Liver (tissue), 9 donors: Measurements from ENCODE around the gene TEX53. TPM values are rescaled to one million over a fixed set of nuclear protein-coding genes. Genes with fewer than 3 reads are reported as not detected.

ENCODE experiments used
- DNase-seq: peaks from one replicate; pipeline ENCODE4 v3.0.0-alpha.2; 2017; ENCODE audit warnings: low spot score
- H3K27ac ChIP-seq, 2 donors: one replicate each; pipeline ENCODE4 v1.7.0; 2013; ENCODE audit warnings: inconsistent platforms in 2 of 2, low read length in 2 of 2, control low read depth in 1 of 2, low read depth in 1 of 2, mild to moderate bottlenecking in 1 of 2
- H3K27me3 ChIP-seq, 4 donors: one replicate each; pipeline versions ENCODE4 v1.6.1 to v1.7.0; 2013; ENCODE audit warnings: low read length in 3 of 4, inconsistent platforms in 1 of 4, mild to moderate bottlenecking in 1 of 4, moderate library complexity in 1 of 4; ENCODE audit not compliant: control insufficient read depth in 4 of 4, insufficient read depth in 4 of 4
- H3K36me3 ChIP-seq, 4 donors: one replicate each; pipeline versions ENCODE4 v1.6.1 to v1.7.0; 2013; ENCODE audit warnings: low read length in 3 of 4, mild to moderate bottlenecking in 3 of 4, low read depth in 1 of 4, moderate library complexity in 1 of 4; ENCODE audit not compliant: control insufficient read depth in 4 of 4, insufficient read depth in 3 of 4
- H3K4me1 ChIP-seq, 4 donors: one replicate each; pipeline versions ENCODE4 v1.6.1 to v1.7.0; 2013; ENCODE audit warnings: low read length in 3 of 4, mild to moderate bottlenecking in 3 of 4, moderate library complexity in 1 of 4; ENCODE audit not compliant: control insufficient read depth in 4 of 4, insufficient read depth in 4 of 4
- H3K4me3 ChIP-seq, 3 donors: one replicate each; pipeline versions ENCODE4 v1.6.1 to v1.7.0; 2013; ENCODE audit warnings: low read length in 3 of 3, control low read depth in 1 of 3, low read depth in 1 of 3, mild to moderate bottlenecking in 1 of 3
- H3K9ac ChIP-seq, 2 donors: one replicate each; pipeline ENCODE4 v1.7.0; 2013; ENCODE audit warnings: low read length in 2 of 2, mild to moderate bottlenecking in 2 of 2, moderate library complexity in 2 of 2, control low read depth in 1 of 2, low read depth in 1 of 2
- H3K9me3 ChIP-seq, 4 donors: one replicate each; pipeline versions ENCODE4 v1.6.1 to v1.7.0; 2013; ENCODE audit warnings: low read length in 3 of 4; ENCODE audit not compliant: control insufficient read depth in 4 of 4
- ATF3 ChIP-seq: IDR thresholded peaks from 2 replicates; pipeline ENCODE4 v1.6.1; 2016; ENCODE audit warnings: antibody characterized with exemption
- CTCF ChIP-seq: fragments of 150-350 bp; IDR thresholded peaks from 2 replicates; pipeline ENCODE4 v1.5.1; 2017; ENCODE audit warnings: improper control_type of control experiment, low read depth, low read length; ENCODE audit not compliant: missing input control
- EGR1 ChIP-seq, 2 donors: IDR thresholded peaks; 2 replicates each; pipeline ENCODE4 v1.6.1; 2016 to 2018; ENCODE audit warnings: antibody characterized with exemption in 2 of 2, low read depth in 2 of 2
- FOXA1 ChIP-seq: IDR thresholded peaks from 2 replicates; pipeline ENCODE4 v1.6.1; 2016; ENCODE audit warnings: antibody characterized with exemption
- FOXA2 ChIP-seq: IDR thresholded peaks from 2 replicates; pipeline ENCODE4 v1.6.1; 2016; ENCODE audit warnings: antibody characterized with exemption
- GABPA ChIP-seq, 2 donors: IDR thresholded peaks in 1 of 2; conservative IDR thresholded peaks in 1 of 2; 2 replicates each; pipeline ENCODE4 v1.6.1; 2016; ENCODE audit warnings: antibody characterized with exemption in 2 of 2, mild to moderate bottlenecking in 1 of 2, moderate library complexity in 1 of 2
- HNF4A ChIP-seq, 2 donors: conservative IDR thresholded peaks; 2 replicates each; pipeline ENCODE4 v1.6.1; 2016; ENCODE audit warnings: antibody characterized with exemption in 2 of 2, mild to moderate bottlenecking in 2 of 2
- HNF4G ChIP-seq: IDR thresholded peaks from 2 replicates; pipeline ENCODE4 v1.6.1; 2016; ENCODE audit warnings: antibody characterized with exemption
- JUND ChIP-seq, 2 donors: IDR thresholded peaks; 2 replicates each; pipeline ENCODE4 v1.6.1; 2016; ENCODE audit warnings: antibody characterized with exemption in 2 of 2
- MAX ChIP-seq: IDR thresholded peaks from 2 replicates; pipeline ENCODE4 v1.6.1; 2016; ENCODE audit warnings: antibody characterized with exemption
- NR2F2 ChIP-seq: IDR thresholded peaks from 2 replicates; pipeline ENCODE4 v1.6.1; 2016; ENCODE audit warnings: antibody characterized with exemption
- RAD21 ChIP-seq, 2 donors: IDR thresholded peaks; 2 replicates each; pipeline ENCODE4 v1.6.1; 2016; ENCODE audit warnings: antibody characterized with exemption in 2 of 2, mild to moderate bottlenecking in 2 of 2
- REST ChIP-seq: IDR thresholded peaks from 2 replicates; pipeline ENCODE4 v1.6.1; 2016; ENCODE audit warnings: antibody characterized with exemption, mild to moderate bottlenecking
- RXRA ChIP-seq, 2 donors: IDR thresholded peaks; 2 replicates each; pipeline ENCODE4 v1.6.1; 2017 to 2018; ENCODE audit warnings: antibody characterized with exemption in 2 of 2, mild to moderate bottlenecking in 1 of 2
- SP1 ChIP-seq: IDR thresholded peaks from 2 replicates; pipeline ENCODE4 v1.6.1; 2018; ENCODE audit warnings: antibody characterized with exemption, mild to moderate bottlenecking
- TAF1 ChIP-seq: conservative IDR thresholded peaks from 2 replicates; pipeline ENCODE4 v1.6.1; 2016; ENCODE audit warnings: antibody characterized with exemption, mild to moderate bottlenecking
- YY1 ChIP-seq: IDR thresholded peaks from 2 replicates; pipeline ENCODE4 v1.6.1; 2016; ENCODE audit warnings: antibody characterized with exemption, mild to moderate bottlenecking
- ZBTB33 ChIP-seq: IDR thresholded peaks from 2 replicates; pipeline ENCODE4 v1.6.1; 2016; ENCODE audit warnings: antibody characterized with exemption
- WGBS: extraction: QIAGEN DNeasy Blood & Tissue Kit; methylation state at CpG from one replicate; pipeline ENCODE4 v1.1.7; 2013; 5-methylcytosine and 5-hydroxymethylcytosine counted together
- polyA plus RNA-seq, 2 donors: library from polyadenylated mRNA; stranded (reverse) in 1 of 2; unstranded in 1 of 2; fragments of 200-250 nt in 1 of 2; fragments of >200 nt in 1 of 2; fragmentation: Nextera tagmentation in 1 of 2; extraction: Ambion mirVana in 1 of 2; gene quantifications; one replicate each; pipeline versions ENCODE4 v1.2.1 to v1.2.3, GENCODE V29; 2013 to 2015
- total RNA-seq, 2 donors: library from RNA; depleted of rRNA; stranded (reverse); fragments of >200 nt; gene quantifications; one replicate each; pipeline ENCODE4 v1.2.3, GENCODE V29; 2014
- donor health status: healthy.
- donor health status: healthy.
- donor health status: healthy.
- donor health status: healthy.
- donor health status: healthy.

TEX53 gene
- total and polyA plus RNA-seq, 4 donors: not detected

- DNase-seq: no peak
- no peaks in the 10 kb centered on the region for H3K27me3 ChIP-seq
- WGBS: 92% methylated on average over 6 of the region's 6 CpGs
- no peak overlapping the region for H3K4me3 ChIP-seq
- TF ChIP-seq REST: no peak
- no peak for TF ChIP-seq FOXA1
- no peak for TF ChIP-seq JUND (IDR thresholded peaks at IDR 0.05)
- no peak for TF ChIP-seq RAD21 (IDR thresholded peaks at IDR 0.05)
- no peak for TF ChIP-seq NR2F2
- no peak for TF ChIP-seq TAF1
- no peak for TF ChIP-seq HNF4G
- no peak for TF ChIP-seq ZBTB33
- no peak for TF ChIP-seq YY1
- TF ChIP-seq MAX: no peak
- TF ChIP-seq ATF3: no peak
- no peak overlapping the region for H3K27ac ChIP-seq
- no peak overlapping the region for H3K9ac ChIP-seq
- no peaks in the 10 kb centered on the region for H3K9me3 ChIP-seq
- H3K4me1 ChIP-seq: no peaks in the 10 kb centered on the region
- no peaks in the 10 kb centered on the region for H3K36me3 ChIP-seq
Measured at GRCh38 chr9:114694719-114695269, 37.2 kb upstream of the TEX53 start.

GRCh38 chr9:114694146-114694545, 36.5 kb upstream of the TEX53 start:
- no peak overlapping the region for H3K4me3 ChIP-seq
- no peaks in the 10 kb centered on the region for H3K27me3 ChIP-seq
- no peak overlapping the region for H3K9ac ChIP-seq
- H3K36me3 ChIP-seq: no peaks in the 10 kb centered on the region
- H3K9me3 ChIP-seq: no peaks in the 10 kb centered on the region
- H3K4me1 ChIP-seq: no peaks in the 10 kb centered on the region
- no peak overlapping the region for H3K27ac ChIP-seq
- TF ChIP-seq FOXA2 (no peak), REST (no peak), FOXA1 (no peak), ATF3 (no peak), JUND (IDR thresholded peaks at IDR 0.05) (no peak), ZBTB33 (no peak), GABPA (IDR thresholded peaks at IDR 0.05 in 1 of 2, conservative IDR thresholded peaks at IDR 0.05 in 1 of 2) (no peak), HNF4A (conservative IDR thresholded peaks at IDR 0.05) (no peak), YY1 (no peak), EGR1 (IDR thresholded peaks at IDR 0.05; ENCODE audit: low read depth in 2 of 2) (no peak), TAF1 (no peak), SP1 (no peak), RXRA (IDR thresholded peaks at IDR 0.05) (no peak), CTCF (no peak)
- DNase-seq: no peak
- WGBS: 83% methylated on average over 2 of the region's 2 CpGs
